NCI-H2227 (cell line): Measurements from ENCODE around the gene ERN1.
"Not testable (repeated sequence)": the region's sequence is repeated elsewhere in the genome, so short reads cannot be mapped to it uniquely, and the experiment has no call there.

Source experiments
- DNase-seq: peaks from one replicate; lab custom pipeline; 2025; ENCODE audit not compliant: unreplicated experiment; lab: John Stamatoyannopoulos, UW

ERN1 gene

DNA sequence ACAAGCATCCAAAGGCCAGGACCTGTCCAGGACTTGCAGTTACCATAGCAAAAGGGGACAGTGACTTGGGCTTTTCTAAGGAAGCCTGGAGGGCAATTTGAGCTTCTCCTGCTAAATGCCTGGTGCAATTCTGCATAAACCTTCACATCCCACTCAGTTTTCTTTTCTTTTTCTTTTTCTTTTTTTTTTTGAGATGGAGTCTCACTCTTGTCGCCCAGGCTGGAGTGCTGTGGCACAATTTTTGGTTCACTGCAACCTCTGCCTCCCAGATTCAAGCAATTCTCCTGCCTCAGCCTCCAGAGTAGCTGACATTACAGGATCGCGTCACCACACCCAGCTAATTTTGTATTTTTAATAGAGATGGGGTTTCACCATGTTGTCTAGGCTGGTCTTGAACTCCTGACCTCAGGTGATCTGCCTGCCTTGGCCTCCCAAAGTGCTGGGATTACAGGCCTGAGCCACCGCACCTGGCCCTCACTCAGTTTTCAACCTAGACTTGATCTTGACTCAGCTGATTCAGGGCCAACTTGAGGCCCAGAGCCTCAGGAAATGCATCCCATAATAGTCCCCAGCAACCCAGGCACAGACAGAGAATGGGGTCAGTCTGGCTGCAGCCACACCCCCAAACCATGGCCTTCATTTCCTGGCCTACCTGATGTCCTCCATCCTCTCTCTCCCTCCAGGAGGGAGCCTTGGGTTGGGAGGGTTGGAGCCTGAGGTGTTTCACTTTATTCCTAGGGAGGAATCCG lies 122.7 kb downstream of the ERN1 start:
- DNase-seq = not testable (repeated sequence)

DNA sequence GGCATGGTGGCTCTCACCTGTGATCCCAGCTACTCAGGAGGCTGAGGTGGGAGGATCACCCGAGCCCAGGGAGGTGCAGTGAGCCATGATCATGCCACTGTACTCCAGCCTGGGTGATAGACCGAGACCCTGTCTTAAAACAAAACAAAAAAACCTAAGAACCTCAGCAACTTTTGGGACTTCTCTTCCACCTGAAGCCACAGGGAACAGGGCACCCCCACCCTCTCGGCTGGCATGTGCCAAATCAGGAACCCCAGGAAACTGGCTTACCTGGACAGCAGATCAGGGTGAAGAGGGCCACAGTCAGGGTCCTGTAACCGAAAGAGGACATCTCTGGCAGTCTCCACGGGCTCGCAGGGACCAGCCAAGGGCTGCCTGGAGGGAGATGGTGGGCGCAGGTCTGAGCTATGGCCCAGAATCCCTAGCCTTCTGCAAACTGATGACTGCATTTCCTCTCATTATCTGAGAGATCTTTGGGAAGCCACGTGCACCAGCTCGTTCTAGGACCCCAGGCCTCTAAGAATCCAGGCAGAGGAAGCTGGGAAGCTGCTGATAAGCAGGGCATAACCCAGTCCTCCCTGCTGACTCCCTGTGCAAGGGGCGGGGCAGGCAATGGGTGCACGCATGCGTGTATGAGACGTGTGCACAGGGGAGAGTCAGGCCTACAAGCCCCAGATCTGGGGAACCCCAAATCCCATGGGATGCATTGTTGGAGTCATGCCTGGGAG lies 123.4 kb downstream of the ERN1 start:
- no peak for DNase-seq

DNA sequence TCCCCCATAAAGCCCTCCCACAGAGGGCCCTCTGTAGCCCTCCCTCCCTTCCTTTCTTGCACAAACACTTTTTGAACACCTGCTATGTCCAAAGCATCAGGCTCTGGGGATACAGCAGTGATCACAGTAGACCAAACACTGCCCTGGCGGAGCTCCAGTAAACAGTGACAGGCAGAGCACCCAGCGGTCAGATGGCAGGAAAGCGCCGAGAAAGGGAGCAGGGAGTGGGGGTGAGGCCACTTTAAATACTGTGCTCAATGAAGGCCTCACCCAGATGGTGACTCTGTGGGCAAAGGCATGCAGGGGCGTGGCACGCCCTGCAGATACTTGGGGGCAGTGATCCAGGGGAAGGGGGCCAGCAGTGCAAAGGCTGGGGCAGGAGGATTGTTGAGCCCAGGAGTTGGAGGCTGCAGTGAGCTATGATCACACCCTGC lies 124.2 kb downstream of the ERN1 start:
- no peak for DNase-seq

DNA sequence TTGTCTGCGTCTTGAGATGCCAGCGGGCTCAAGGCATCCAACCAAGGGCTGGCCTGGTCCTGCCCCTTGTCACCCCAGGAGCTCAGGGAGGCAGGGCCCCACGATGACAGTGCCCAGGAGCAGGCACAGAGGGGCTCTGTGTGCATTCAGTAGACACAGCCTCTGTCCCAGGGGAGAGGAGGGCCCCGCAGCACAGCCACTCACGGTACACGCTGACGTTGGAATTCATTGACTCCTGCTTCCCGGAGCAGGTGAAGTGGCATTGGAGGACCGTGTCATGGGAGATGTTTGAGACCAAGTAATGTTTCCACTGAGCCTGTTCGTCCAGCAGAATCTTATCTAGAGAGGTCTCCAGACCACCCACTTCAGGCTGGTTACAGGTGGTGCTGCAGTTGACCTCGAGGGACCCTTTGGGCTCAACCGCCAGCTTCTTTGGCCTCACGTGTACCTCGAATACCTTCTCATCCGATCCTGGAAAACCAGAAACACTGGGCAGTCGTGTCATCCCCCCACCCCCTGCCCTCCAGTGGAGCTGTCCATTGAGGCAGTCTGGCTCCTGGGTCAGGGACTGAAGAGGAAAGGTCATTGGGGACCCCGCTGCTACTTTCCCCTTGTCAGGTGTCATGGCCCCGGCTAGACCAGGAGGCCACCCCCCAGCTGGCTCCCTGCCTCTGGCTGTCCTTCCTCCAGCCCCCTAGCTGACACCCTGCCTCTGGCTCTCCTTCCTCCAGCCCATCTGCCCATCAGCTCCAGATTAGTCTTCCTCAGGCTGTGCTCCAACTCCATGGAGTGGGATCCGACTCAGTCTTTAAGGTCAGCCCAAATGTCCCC lies 124.8 kb downstream of the ERN1 start:
- no peak for DNase-seq

DNA sequence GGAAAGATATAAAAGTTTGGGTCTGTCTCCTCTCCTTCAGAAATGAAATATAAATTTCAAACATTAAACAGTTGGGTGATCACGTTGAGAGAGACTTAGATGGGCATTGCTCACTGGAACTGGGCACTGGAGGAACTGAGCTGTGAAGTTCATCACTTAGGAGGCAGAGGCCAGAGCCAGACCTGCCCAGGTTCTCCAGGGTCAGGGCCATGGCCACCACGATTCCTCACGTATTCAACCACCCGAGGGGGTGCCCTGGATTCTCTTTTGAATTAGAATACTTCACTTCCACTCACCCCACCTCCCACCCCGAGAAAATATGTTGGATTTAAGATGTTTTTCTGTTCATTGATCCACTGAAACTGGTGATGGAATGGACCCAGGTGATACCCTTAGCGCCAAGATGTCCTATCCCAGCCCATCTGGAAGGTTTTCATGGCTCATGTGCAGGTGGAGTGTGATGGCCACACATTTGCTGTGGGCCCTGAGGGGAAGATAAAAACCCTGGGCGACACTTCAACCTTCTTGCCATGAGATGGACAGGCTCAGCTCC lies 125.7 kb downstream of the ERN1 start:
- DNase-seq = no peak

DNA sequence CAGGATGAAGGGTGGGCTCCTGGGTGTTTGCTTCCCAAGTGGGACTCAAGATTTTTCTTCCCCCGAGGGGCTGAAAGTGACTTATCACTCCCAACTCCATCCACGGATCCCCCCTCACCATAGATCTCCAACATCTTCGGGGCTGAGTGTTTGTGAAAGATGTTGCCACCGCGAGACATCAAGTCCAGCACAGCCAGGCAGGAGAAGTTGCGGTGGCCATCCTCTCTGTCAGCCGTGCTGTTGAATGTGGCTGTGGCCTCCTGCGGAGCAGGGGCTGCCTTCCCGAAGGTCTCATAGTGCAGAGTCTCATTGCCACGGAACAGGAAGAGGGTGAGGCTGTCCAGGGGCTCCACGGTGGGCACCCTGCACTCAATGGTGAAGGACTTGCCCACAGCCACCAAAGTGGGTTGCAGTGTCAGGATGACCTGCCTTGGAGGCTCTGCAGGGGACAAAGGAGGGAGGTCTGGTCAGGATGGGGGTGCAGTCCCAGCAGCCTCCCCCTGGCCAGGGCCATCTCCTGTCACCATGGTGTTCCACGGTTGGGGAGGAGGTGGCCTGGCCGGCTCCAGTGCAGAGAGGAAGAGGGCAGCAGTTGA lies 126.3 kb downstream of the ERN1 start:
- no peak for DNase-seq

DNA sequence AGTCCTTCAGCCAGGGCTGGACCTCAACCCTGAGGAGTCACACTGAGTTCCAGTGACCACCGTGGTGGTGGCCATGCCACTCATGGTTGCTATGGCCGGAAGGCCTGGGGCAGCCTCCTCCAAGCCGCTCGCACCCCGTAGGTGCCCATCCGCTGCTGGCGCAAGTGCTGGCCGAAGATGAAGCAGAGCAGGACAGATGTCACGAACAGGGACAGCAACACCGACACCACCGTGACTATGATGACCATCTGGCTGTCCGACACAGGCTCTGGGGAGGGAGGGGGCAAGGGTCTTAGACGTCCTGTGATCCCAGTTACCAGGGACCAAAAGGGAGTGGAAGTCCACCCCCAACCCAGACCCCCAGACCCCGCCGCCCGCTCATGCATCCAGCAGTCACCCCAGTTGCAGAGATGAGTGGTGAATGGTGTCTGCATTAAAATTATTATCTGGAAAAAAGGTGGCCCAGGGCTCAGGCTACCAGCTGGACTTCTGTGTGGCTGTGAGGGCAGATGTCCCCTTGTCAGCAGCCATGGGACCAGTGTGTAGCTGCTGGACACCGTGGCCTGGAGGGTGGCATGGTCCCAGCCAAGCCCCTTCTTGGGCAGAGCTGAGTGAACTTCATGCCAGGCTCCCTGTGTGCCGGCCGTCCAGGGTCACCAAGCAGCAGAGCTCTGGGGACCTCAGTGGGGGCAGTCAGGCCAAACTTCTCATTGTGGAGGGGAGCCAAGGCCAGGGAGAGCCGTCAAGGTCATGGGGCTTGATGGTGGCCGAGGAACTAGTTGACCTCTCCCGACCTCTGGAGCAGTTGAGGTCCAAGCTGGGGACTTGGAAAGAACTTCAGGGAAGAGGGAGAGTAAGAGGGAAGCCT lies 127.1 kb downstream of the ERN1 start:
- DNase-seq = no peak

DNA sequence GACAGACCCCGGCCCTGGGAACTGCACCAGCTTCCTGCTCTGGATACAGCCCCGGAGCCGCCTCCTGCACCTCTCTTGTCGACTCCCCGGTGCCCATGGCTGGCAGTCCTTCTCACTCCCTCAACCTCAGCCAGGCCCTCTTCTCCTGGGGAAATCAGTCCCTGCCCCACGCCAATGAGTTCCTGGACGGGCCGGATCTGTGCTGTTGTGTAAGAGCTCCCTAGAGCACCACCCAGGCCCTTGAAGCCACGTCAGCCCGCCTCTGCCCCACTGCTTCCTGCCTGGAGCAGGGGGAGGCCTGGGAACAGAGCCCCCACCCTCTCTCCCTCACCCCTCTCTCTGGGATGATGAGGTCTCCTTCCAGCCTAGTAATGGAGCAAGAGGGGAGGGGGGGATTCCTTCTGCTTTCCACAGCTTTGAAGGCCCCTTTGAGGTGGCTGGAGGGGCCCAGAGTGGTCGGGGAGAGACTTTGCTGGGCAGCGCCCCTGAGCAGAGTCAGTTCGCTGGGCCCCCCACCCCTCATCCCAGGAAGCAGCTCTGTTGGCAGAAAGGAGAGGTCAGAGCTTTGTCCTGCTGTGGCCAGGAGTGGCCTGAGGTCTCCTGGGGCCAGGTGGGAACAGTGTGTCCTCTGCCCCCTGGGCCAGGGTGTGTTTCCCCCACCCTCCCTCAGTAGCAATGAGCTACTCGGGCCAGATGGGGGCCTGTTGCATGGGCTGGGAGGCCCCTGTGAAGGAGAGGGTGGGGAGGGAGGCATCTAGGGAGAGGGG lies 128.0 kb downstream of the ERN1 start:
- DNase-seq = no peak

DNA sequence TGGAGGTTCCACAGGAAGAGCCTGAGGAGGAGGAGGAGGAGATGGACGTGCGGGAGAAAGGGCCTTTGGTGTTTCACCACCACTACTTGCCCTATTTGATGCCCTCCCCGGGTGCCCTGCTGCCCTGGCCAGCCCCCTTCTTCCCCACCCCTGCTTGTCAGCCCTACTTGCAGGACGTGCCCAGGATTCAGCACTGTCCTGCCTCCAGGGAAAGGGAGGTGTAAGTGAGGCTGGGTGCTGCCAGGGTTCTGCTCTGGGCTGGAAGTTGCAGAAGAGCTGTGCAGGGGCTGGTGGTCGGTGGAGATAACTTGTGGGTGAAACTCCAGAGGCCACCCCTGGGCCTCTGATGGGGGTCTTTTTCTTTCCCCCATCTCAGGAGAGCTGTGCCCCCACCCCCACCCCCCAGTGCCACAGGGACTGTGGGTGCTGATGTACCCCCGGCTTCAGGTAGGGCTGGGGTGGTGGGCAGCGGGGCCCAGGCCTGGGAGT lies 128.8 kb downstream of the ERN1 start:
- no peak for DNase-seq

DNA sequence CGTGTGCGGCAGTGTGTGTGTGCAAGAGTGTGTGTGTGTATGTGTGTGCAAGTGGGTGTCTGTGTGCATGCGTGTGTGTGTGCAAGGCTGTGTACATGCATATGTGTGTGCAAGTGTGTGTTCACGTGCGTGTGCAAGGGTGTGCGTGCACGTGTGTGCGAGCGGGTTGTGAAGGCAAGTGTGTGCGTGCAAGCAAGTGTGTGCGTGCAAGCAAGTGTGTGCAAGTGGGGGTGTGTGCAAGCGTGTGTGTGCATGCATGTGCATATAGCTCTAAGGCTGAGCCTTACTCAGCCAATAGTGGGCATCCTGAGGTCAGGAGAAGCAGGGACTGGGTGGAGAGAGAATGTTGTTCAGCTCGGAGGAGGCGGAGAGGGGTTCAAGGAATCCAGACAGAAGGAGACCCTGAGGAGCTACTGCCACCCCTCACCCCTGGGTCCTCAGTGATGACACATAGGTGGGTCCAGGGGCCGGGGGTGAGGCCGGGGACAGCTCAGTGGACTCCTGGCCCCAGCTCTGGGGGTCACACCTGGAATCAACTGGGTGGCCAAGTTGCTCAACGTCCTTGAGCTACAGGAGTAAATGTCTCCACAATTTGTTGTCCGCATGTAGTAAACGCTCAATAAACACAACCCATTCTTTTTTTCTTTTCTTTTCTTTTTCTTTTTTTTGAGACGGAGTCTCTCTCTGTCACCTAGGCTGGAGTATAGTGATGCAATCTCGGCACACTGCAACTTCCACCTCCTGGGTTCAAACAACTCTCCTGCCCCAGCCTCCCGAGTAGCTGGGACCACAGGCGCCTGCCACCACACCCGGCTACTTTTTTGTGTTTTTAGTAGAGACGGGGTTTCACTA lies 130.0 kb downstream of the ERN1 start:
- DNase-seq = no peak

DNA sequence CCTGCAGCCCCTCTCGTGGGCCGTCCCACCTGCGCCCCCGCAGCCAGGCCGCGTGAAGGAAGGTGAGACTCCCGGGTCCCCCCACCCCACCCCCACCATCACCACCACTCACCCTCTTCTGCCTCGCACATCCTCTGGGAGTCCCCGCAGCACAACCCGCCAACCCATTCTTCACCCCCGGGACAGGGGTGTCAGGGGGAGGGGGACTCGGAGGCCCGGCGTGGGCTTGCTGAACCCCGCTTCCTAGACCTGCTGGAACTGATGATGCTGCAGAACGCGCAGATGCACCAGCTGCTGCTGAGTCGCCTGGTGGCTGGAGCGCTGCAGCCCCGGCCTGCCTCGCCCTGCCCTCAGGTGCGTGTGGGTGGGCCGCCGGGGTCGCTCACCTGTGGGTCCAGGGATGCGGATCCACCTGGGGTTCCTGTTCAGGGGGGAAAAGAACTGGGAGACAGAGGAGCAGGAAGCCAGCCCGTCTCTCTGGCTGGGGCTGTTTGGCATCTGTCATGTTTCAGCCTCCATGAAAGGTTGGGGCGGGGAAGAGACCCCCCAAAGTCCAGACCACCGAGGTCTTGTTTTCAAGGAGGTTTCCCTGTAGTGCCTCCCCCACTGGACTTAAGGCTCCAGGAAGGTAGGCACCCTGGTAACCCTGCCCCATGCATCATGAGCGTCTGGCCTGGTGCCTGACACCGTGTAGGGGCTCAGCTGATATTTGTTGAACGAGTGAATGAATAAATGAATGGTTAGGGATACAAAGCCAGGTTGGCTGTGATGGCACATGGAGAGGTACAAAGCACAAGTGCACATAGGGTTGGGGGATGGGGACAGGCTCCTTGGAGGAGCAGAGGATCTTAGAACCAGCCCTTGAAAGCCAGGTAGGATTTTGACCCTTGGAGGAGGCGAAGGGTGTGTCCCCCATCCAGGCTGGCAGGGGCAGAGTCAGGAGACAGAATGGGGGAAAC lies 130.9 kb downstream of the ERN1 start:
- no peak for DNase-seq

DNA sequence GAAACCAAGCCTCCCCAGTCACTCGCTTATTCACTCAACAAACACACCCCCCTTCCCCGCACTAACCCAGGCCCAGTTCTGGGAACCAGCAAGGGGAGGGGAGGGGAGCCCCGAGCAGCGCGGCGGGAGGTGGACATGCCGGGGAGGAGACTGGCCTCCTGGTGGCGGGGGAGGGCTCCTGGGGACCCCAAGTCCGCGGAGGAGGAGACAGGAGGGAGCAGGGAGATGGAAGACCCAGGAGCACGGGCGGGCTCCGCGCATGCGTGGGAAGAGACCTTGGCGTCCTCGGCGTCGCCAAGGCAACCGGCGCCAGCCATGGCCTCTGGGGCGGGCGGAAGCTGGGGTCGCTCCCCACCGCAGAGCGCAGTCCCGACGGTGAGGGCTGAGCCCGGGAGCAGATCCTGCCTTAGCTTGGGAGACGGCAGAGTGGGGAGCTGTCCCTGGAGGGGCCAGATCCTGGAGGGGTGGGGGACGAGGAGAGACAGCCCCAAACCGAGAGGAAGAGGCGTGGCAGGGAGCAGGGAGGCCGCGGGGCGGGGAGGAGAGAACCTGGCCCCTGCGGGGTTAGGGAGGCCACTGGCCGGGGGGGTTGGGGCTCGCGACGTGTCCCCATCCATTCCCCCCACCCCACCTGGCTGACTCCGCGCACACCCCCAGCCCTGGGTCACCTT lies 131.8 kb downstream of the ERN1 start, which contains the start of gene PRR29:
TSS of gene PRR29 (plus strand) at position 302 of the 671 bp plus-strand sequence. CDS start at position 316, 14 bp downstream.
- peak; percentile 94 for DNase-seq

DNA sequence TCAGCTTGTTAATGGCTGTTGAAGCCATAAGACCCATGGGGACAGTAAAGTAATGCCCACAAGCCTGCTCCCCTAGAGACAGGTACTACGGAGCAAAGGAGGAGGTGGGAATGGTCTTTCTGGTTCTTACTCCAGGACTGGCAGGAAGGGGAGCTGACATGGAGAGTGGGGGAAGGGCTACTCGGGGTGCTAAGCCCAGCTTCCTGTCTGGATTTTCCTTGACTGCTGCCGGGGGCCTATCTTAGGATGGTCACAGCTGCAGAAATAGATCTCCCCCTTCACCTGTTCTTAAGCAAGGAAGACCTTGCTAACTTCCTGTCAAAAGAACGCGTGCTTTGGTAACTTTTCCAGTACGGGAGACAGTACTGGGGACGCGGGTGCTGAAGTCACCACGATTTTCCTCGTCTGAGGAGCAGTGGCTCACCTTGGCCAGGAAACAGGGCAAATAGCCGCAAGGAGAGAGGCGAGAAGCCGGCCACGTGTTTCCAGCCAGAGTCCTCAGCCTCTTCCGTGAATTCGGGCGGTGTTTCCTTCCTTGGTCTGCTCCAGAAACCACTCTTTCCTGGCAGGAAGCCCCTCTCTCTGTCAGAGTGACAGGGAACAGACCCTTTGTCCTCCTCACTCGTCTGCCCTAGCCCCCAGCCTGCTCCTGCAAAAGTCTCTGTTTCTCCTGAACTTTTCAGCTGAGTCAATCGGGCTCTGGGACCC lies 132.4 kb downstream of the ERN1 start:
- no peak for DNase-seq

DNA sequence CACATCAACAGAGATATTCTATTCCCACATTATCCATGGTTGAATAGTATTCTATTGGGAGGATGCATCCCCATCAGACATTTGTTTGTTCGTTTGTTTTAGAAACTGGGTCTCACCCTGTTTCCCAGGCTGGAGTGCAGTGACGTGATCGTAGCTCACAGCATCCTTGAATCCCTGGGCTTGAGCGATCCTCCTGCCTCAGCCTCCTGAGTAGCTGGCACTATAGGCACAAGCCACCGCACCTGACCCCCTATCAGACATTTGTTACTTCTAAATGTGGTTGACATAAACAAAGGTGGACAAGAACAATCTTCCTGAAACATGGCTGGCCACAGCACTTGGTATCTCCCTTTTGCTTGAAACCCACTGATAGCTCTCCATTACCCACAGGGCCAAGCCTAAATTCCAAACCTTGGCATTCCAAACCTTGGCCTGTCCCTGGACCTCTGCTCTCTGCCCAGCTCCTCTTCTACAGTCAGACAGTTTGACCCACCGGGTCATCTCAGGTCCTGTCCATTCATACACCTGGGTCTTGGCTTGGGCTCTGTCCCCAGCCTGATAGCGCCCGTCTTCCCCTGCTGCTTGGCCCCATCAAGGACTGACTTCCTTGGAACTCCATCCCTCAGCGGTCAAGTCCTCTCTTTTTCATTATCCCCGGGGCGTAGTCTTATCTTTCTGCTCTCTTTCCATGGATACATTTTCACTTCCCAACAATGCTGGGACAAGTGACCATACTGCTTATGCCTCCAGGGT lies 133.3 kb downstream of the ERN1 start:
- no peak for DNase-seq

DNA sequence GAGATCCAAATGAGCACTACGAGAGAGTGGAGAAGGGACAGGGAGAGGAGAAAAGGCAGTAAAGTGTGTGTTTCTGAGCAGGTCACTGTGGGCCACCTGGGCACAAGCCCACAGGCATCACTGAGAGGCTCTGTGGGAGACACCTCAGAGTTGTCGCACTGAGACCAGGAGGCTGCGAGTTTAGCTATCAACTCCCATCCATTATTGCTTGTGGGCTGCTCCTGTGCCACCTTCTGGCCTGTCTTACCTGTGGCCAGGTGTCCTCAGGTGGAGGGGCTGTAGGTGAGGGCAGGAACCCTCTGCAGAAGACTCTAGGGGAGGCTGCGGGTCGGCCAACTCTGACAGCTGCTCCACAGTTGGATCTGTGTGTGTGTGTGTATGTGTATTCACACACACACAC lies 134.3 kb downstream of the ERN1 start:
- no peak for DNase-seq
